BLaER1 treated with 17β-estradiol and CSF1 and Interleukin-3, amounts not matched to agents 10 nM and 100 nM (cell line): ENCODE measurements around the gene COL28A1.

ENCODE experiments used
- H3K27ac ChIP-seq, 11 experiments: shearing (Covaris generic); formaldehyde crosslinking; 2 replicates each; pipeline ENCODE4 v1.8.1; 2022
- H3K27me3 ChIP-seq, 11 experiments: shearing (Covaris generic); formaldehyde crosslinking; 2 replicates each; pipeline ENCODE4 v1.8.1; 2022
- H3K36me3 ChIP-seq, 11 experiments: shearing (Covaris generic); formaldehyde crosslinking; 2 replicates each; pipeline ENCODE4 v1.8.1; 2022
- H3K4me1 ChIP-seq, 10 experiments: shearing (Covaris generic); formaldehyde crosslinking; 2 replicates each; pipeline ENCODE4 v1.8.1; 2022
- H3K4me2 ChIP-seq, 11 experiments: shearing (Covaris generic); formaldehyde crosslinking; 2 replicates each; pipeline ENCODE4 v1.8.1; 2022
- H3K4me3 ChIP-seq, 10 experiments: shearing (Covaris generic); formaldehyde crosslinking; 2 replicates each; pipeline ENCODE4 v1.8.1; 2022
- H3K9ac ChIP-seq, 11 experiments: shearing (Covaris generic); formaldehyde crosslinking; 2 replicates each; pipeline ENCODE4 v1.8.1; 2022
- H3K9me3 ChIP-seq, 11 experiments: shearing (Covaris generic); formaldehyde crosslinking; replicated peaks in 1 of 11; 2 replicates each; pipeline ENCODE4 v1.8.1; 2022
- H4K20me1 ChIP-seq, 11 experiments: shearing (Covaris generic); formaldehyde crosslinking; 2 replicates each; pipeline ENCODE4 v1.8.1; 2022
- Cebpa-rat ChIP-seq, 11 experiments: shearing (Covaris generic); IDR thresholded peaks; 2 replicates each; pipeline ENCODE4 v1.8.1; 2022

The COL28A1 gene

DNA sequence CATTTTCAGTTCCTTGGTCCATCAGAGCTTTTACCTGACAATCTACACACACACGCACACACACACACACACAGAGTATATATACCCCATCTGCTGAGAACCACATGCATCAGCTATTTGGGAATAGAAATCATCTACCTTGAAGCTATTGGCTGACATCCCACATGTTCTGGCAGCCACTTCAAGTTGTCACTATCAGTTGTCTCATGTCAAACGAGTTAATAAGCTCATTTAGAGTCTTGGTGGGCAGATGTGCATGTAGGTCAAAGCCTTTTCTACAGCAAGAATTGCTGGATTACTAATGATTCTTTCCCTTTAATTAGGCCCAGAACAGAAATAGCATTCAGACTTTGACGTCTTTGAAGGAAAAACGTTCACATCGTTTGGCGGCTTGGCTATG, 36.8 kb downstream of the COL28A1 start:
- Histone ChIP-seq H3K9me3 (peaks cover 0 to 21% (median 8%) of the 10 kb centered on the region in 11 experiments; a peak in 8 of 22 replicates), H3K4me2 (no peak overlapping the region), H4K20me1 (no peaks in the 10 kb centered on the region), H3K9ac (no peak overlapping the region), H3K27me3 (no peaks in the 10 kb centered on the region), H3K4me3 (no peak overlapping the region), H3K4me1 (no peaks in the 10 kb centered on the region), H3K27ac (no peak overlapping the region), H3K36me3 (no peaks in the 10 kb centered on the region)
- TF ChIP-seq Cebpa-rat (IDR thresholded peaks at IDR 0.05) = no peak

DNA sequence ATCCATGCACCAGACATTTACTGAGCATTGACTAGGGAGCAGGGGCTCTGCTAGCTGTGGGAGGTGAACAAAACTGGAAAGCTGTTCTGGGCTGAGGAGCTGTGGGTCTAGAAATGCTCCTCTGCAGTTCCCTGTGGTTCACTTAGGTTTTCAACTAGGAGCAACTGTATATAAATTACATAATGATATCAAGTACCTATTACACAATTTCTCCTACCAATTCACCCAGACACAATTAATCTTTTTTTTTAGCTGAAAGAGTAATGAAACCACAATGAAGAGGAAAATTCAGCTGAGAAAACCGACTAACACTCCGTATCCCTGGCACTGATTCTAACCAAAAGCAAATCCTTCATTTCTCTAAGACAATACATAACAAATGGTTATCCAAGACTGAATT, 39.4 kb downstream of the COL28A1 start:
- TF ChIP-seq Cebpa-rat (IDR thresholded peaks at IDR 0.05) = no peak
- Histone ChIP-seq H4K20me1 (no peaks in the 10 kb centered on the region), H3K27me3 (no peaks in the 10 kb centered on the region), H3K27ac (no peak overlapping the region), H3K4me2 (no peak overlapping the region), H3K4me3 (no peak overlapping the region), H3K9me3 (peaks cover 0 to 11% (median 0%) of the 10 kb centered on the region in 11 experiments; a peak in 5 of 22 replicates), H3K4me1 (no peaks in the 10 kb centered on the region), H3K9ac (no peak overlapping the region), H3K36me3 (no peaks in the 10 kb centered on the region)

DNA sequence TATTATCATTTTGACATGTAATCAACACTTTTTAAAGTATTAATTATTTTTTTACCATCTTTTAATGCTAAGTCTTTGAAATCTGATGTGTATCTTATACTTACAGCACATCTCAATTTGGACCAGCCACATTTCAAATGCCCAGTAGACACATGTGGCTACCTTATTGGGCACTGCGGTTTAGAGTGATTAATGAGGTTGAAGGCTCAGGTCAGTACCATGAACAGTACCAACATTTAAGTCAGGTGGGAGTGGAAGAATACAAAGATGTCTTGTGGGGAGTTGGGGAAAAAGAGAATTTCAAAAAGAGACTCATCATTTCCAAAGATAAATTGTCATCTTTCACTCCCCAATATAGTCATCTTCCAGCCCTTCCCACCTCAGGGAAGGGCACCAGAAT, 40.5 kb downstream of the COL28A1 start:
- Histone ChIP-seq H4K20me1 (no peaks in the 10 kb centered on the region), H3K4me2 (no peak overlapping the region)
- TF ChIP-seq Cebpa-rat (IDR thresholded peaks at IDR 0.05) = no peak

DNA sequence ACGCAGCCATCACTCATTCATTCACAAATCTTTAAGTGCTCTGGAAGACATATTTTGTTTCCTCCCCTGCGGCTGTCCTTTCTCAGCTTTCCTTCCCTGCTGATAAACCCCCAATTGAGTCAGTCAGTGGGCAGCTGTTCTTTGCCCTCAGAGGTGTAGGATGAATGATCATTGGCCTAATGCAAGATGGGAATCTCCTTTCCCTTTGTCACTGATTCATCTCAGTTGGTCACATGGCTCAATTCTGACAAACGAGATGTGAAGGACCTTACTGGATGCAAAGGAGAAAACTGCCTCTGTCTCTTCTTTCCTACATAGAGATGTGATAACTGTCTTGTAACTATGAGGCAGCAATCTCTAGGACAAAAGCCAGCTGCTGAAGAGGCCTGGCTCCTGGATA, 44.6 kb downstream of the COL28A1 start:
- H3K27ac ChIP-seq = no peak overlapping the region
- H3K4me3 ChIP-seq = no peak overlapping the region
- H3K4me1 ChIP-seq = peaks cover 0 to 29% (median 0%) of the 10 kb centered on the region in 10 experiments; a peak in 7 of 20 replicates
- no peak for TF ChIP-seq Cebpa-rat (IDR thresholded peaks at IDR 0.05)
- H3K9ac ChIP-seq = no peak overlapping the region
- no peak overlapping the region for H3K4me2 ChIP-seq
- H3K27me3 ChIP-seq = no peaks in the 10 kb centered on the region
- no peaks in the 10 kb centered on the region for H3K36me3 ChIP-seq
- H4K20me1 ChIP-seq = no peaks in the 10 kb centered on the region
- peaks cover 0 to 13% (median 9%) of the 10 kb centered on the region in 11 experiments; a peak in 12 of 22 replicates for H3K9me3 ChIP-seq

More for the DNA sequence above, 40.5 kb downstream of the COL28A1 start:
- H3K36me3 ChIP-seq = no peaks in the 10 kb centered on the region
- H3K27ac ChIP-seq = no peak overlapping the region
- H3K4me1 ChIP-seq = peaks cover 0 to 4% (median 0%) of the 10 kb centered on the region in 10 experiments; a peak in 3 of 20 replicates
- no peaks in the 10 kb centered on the region for H3K27me3 ChIP-seq
- H3K9me3 ChIP-seq = 0 out of 22 replicates have a peak, but pooled peaks cover 0 to under 1% (median 0%) of the 10 kb centered on the region in 11 experiments
- no peak overlapping the region for H3K9ac ChIP-seq
- H3K4me3 ChIP-seq = no peak overlapping the region

DNA sequence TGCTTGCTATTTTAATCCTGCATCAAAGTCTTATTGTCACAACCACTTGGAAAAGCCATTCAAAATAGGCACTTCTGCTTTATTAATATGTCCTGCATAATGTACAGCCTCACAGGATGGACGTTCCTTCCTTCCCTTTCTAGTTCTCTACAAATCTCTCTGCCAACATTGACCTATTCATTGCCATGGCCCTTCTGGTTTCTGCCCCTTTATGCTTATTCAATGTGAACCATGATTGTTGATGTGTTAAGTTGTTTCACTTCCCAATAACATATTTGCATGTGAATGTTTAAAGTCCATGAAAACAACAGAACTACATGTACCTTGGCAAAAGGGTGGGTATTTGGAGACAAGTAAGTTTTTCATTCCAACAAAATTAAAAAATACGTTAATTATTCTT, 45.7 kb downstream of the COL28A1 start:
- Histone ChIP-seq H3K4me1 (peaks cover 0 to 29% (median 0%) of the 10 kb centered on the region in 10 experiments; a peak in 7 of 20 replicates), H3K4me3 (no peak overlapping the region), H3K9ac (no peak overlapping the region), H3K27ac (peak overlapping the region in 3 of 11 experiments; percentile 25 to 47 (median 32); a peak in 4 of 22 replicates), H3K27me3 (no peaks in the 10 kb centered on the region), H3K9me3 (peaks cover 0 to 20% (median 10%) of the 10 kb centered on the region in 11 experiments; a peak in 12 of 22 replicates), H3K4me2 (peak overlapping the region in 3 of 11 experiments; percentile 50 to 88 (median 83); a peak in 6 of 22 replicates), H4K20me1 (no peaks in the 10 kb centered on the region), H3K36me3 (no peaks in the 10 kb centered on the region)
- TF ChIP-seq Cebpa-rat (IDR thresholded peaks at IDR 0.05) = no peak

DNA sequence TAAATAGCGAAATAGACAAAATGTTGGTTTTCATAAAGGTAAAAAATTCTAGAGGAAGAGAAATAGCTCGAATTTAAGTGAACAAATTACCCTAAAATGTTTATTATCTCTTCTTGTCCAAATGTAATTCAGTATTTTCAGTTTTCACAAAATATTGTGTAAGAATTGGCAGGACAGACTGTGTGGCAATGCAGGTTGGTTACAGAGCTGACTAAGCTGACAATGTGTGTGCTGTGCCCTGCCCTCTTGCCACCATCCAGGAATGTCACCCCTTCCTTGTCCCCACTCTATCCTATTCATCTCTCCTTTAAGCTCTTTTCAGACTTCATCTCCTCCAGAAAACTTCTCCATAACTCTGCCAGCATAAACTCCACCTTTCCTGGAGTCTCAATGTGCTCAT, 46.1 kb downstream of the COL28A1 start:
- Histone ChIP-seq H3K27me3 (no peaks in the 10 kb centered on the region), H3K4me1 (peaks cover 0 to 29% (median 0%) of the 10 kb centered on the region in 10 experiments; a peak in 7 of 20 replicates), H3K4me2 (peak overlapping the region in 3 of 11 experiments; percentile 50 to 88 (median 83); a peak in 6 of 22 replicates), H3K4me3 (no peak overlapping the region), H3K36me3 (no peaks in the 10 kb centered on the region), H3K9me3 (peaks cover 0 to 20% (median 10%) of the 10 kb centered on the region in 11 experiments; a peak in 14 of 22 replicates), H3K27ac (peak overlapping the region in 2 of 11 experiments; percentile 30 to 38; a peak in 4 of 22 replicates), H3K9ac (no peak overlapping the region), H4K20me1 (no peaks in the 10 kb centered on the region)
- TF ChIP-seq Cebpa-rat (IDR thresholded peaks at IDR 0.05) = no peak

DNA sequence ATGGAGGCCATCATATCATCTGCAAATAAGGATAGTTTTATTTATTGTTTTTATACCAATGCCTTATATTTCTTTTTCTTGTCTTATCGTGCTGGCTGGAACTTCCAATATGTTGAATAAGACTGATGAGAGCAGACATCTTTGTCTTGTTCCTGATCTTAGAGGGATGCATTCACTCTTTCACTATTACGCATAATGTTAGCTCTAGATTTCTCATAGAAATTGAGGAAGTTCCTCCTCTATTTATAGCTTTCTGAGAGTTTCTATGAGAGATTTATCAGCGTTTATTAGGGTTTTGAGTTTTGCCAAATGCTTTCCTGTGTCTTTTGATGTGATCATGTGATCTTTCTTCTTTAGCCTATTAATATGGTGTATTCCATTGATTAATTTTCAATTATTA, 49.3 kb downstream of the COL28A1 start:
- Histone ChIP-seq H3K4me1 (peaks cover 0 to 29% (median 0%) of the 10 kb centered on the region in 10 experiments; a peak in 7 of 20 replicates), H3K4me3 (no peak overlapping the region), H3K9me3 (peaks cover 0 to 30% (median 15%) of the 10 kb centered on the region in 11 experiments; a peak in 15 of 22 replicates), H3K9ac (no peak overlapping the region), H3K27ac (no peak overlapping the region), H3K27me3 (no peaks in the 10 kb centered on the region), H3K36me3 (no peaks in the 10 kb centered on the region), H4K20me1 (no peaks in the 10 kb centered on the region), H3K4me2 (peak overlapping the region in 2 of 11 experiments; percentile 16 to 19; a peak in 2 of 22 replicates)
- TF ChIP-seq Cebpa-rat (IDR thresholded peaks at IDR 0.05) = no peak

DNA sequence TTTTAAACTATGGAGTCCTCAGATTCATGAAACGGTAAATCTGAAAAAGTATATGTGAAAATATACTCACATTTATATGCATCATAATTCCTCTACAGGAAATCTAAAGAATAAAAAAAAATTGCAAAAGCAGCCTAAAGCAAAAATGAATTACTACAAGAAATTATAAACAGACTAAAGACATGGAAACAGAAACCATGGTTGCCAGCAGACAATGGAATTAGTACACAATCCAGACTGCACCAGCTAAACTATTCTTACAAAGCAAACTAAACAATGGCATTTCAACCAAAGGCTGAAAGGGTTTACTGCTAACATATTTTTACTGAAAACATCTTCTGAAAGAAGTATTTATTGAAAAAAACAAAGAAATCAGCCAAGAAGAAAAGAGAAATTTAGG, 51.6 kb downstream of the COL28A1 start:
- no peaks in the 10 kb centered on the region for H3K27me3 ChIP-seq
- peaks cover 0 to 30% (median 15%) of the 10 kb centered on the region in 11 experiments; a peak in 15 of 22 replicates for H3K9me3 ChIP-seq
- TF ChIP-seq Cebpa-rat (IDR thresholded peaks at IDR 0.05) = no peak
- H4K20me1 ChIP-seq = no peaks in the 10 kb centered on the region
- no peaks in the 10 kb centered on the region for H3K36me3 ChIP-seq
- H3K4me1 ChIP-seq = peaks cover 0 to 14% (median 0%) of the 10 kb centered on the region in 10 experiments; a peak in 5 of 20 replicates
- no peak overlapping the region for H3K9ac ChIP-seq
- no peak overlapping the region for H3K27ac ChIP-seq
- no peak overlapping the region for H3K4me2 ChIP-seq
- no peak overlapping the region for H3K4me3 ChIP-seq

DNA sequence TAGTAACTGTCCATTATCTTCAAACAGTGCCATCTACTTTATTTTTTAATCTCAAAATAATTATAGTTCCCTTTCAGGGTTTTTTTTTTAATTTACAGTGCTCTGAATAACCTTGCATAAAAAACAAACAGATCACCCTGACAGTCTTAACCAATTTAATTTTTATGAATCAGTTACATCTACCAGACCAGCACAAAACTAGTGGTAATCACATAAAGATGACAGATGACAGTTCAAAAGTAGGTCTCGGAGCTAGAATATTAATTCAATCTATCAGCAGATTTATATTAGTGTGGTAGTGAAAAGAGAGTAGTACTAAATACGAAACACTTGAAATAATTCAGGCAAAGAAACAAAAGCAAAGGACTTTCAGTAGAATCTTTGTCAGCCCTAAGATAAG, 53.9 kb downstream of the COL28A1 start:
- peaks cover 17 to 38% (median 22%) of the 10 kb centered on the region in 11 experiments for H3K9me3 ChIP-seq
- no peaks in the 10 kb centered on the region for H4K20me1 ChIP-seq
- no peak overlapping the region for H3K4me3 ChIP-seq
- no peak for TF ChIP-seq Cebpa-rat (IDR thresholded peaks at IDR 0.05)
- H3K27me3 ChIP-seq = no peaks in the 10 kb centered on the region
- H3K27ac ChIP-seq = no peak overlapping the region
- H3K4me1 ChIP-seq = peaks cover 0 to 10% (median 0%) of the 10 kb centered on the region in 10 experiments; a peak in 4 of 20 replicates
- H3K36me3 ChIP-seq = no peaks in the 10 kb centered on the region
- no peak overlapping the region for H3K9ac ChIP-seq
- no peak overlapping the region for H3K4me2 ChIP-seq
